Memory B cell (primary cell): Measurements from ENCODE around the gene PITX3.

Source experiments
- ATAC-seq: fragments of 150-1000 bp; cut with Tn5 transposase; 2 replicates; pipeline ENCODE4 v1.10.0; 2021; ENCODE audit warnings: low read depth, mild to moderate bottlenecking, moderate library complexity
- DNase-seq, 2 donors: peaks; one replicate each; pipeline ENCODE4 v3.0.0; 2022; ENCODE audit warnings: low spot score in 2 of 2
- H3K27ac Mint-ChIP-seq: one replicate; pipeline ENCODE4 v1.8.0; 2022; ENCODE audit warnings: mild to moderate bottlenecking, moderate library complexity, mixed read lengths
- H3K27me3 Mint-ChIP-seq: one replicate; pipeline ENCODE4 v1.8.0; 2022; ENCODE audit warnings: mixed read lengths
- H3K36me3 Mint-ChIP-seq: one replicate; pipeline ENCODE4 v1.8.0; 2022; ENCODE audit warnings: mild to moderate bottlenecking, mixed read lengths
- H3K4me1 Mint-ChIP-seq: one replicate; pipeline ENCODE4 v1.8.0; 2022; ENCODE audit warnings: mixed read lengths
- H3K4me3 Mint-ChIP-seq: one replicate; pipeline ENCODE4 v1.8.0; 2022; ENCODE audit warnings: mild to moderate bottlenecking, moderate library complexity, mixed read lengths
- H3K9me3 Mint-ChIP-seq: one replicate; pipeline ENCODE4 v1.8.0; 2022; ENCODE audit warnings: mixed read lengths

The PITX3 gene

GRCh38 chr10:102241444-102242117, at the start of gene PITX3:
Gene PITX3, minus strand, starts transcription at chr10:102241512. Its CDS starts 9,432 bp downstream, at chr10:102232080.
- Mint-ChIP-seq H3K4me3 (peak within 1 kb of the TSS; percentile 74), H3K4me1 (peaks cover 19% of the 10 kb centered on the region), H3K27me3 (peaks cover 15% of the 10 kb centered on the region)

GRCh38 chr10:102289840-102290239, 48.5 kb upstream of the PITX3 start:
- no peak overlapping the region for H3K27ac Mint-ChIP-seq

More at GRCh38 chr10:102241444-102242117, at the start of gene PITX3:
- Mint-ChIP-seq H3K36me3 (no peaks in the 10 kb centered on the region), H3K27ac (no peak within 1 kb of the TSS), H3K9me3 (no peaks in the 10 kb centered on the region)
- ATAC-seq (peak; percentile 41), DNase-seq (peak; percentile 77 to 79)

DNA sequence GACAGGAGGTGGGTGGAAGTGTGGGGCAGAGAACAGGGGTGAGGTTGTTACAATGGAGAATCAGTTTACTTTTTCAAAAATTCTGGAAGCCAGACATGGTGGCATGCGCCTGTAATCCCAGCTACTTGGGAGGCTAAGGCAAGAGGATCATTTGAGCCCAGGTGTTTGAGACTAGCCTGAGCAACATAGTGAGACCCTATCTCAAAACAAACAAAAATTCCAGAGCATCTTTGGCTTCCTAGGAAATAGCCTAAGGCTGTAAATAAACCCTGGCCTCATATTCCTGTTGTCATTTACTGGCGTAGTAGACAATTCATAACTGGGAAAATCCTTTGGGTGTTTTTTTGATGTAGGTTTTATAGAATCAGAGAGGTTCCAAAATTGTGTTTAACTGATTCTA, 48.0 kb upstream of the PITX3 start:
- DNase-seq (no peak), ATAC-seq (no peak)
- Mint-ChIP-seq H3K4me1 (peaks cover 9% of the 10 kb centered on the region), H3K27me3 (no peaks in the 10 kb centered on the region), H3K9me3 (no peaks in the 10 kb centered on the region), H3K27ac (no peak overlapping the region), H3K4me3 (no peak overlapping the region), H3K36me3 (peaks cover 11% of the 10 kb centered on the region)

More at GRCh38 chr10:102289840-102290239, 48.5 kb upstream of the PITX3 start:
- ATAC-seq (no peak), DNase-seq (no peak)
- H3K4me1 Mint-ChIP-seq: peaks cover 9% of the 10 kb centered on the region
- H3K4me3 Mint-ChIP-seq: no peak overlapping the region
- H3K36me3 Mint-ChIP-seq: peaks cover 11% of the 10 kb centered on the region
- H3K9me3 Mint-ChIP-seq: no peaks in the 10 kb centered on the region
- H3K27me3 Mint-ChIP-seq: no peaks in the 10 kb centered on the region

DNA sequence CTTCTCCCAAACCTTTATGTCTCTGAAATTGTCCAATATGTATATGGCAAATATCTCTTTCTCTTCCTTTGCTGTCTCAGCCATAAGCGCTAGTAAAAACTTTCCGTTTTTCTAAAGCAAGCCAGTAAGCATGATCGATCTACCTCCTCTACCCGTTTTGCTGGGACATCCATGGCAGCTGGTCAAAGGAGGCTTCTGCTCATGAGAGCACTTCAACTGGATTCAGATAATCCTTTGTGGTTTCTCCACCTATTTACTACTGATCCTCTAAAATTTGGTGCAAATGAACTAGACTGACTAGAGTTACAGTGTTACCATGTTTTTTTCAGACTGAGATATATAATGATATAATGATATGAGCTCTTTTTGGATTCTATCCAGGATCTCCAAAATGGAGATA, 46.7 kb upstream of the PITX3 start:
- Mint-ChIP-seq H3K4me1 (peaks cover 16% of the 10 kb centered on the region), H3K9me3 (no peaks in the 10 kb centered on the region), H3K4me3 (no peak overlapping the region), H3K27me3 (no peaks in the 10 kb centered on the region), H3K27ac (no peak overlapping the region), H3K36me3 (peaks cover 11% of the 10 kb centered on the region)
- DNase-seq (no peak), ATAC-seq (no peak)

DNA sequence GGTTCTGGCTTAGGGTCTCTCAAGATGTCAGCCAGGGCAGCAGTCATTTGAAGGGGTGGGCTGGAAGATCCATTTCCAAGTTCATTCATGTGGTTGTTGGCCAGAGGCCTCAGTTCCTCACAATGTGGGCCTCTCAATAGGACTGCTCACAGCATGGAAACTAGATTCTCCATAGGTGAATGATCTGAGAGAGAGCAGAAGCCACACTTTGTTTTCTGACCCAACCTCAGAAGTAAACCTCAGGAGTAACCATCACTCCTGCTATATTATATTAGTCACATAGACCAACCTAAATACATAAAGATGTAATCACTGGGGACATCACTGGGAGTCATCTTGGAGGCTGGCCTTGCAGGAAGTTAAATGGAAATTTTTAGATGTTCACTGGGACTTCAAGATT, 46.2 kb upstream of the PITX3 start:
- no peak overlapping the region for H3K27ac Mint-ChIP-seq
- ATAC-seq (no peak), DNase-seq (no peak)
- no peak overlapping the region for H3K4me3 Mint-ChIP-seq
- H3K9me3 Mint-ChIP-seq: no peaks in the 10 kb centered on the region
- H3K36me3 Mint-ChIP-seq: peaks cover 12% of the 10 kb centered on the region
- peaks cover 16% of the 10 kb centered on the region for H3K4me1 Mint-ChIP-seq
- H3K27me3 Mint-ChIP-seq: no peaks in the 10 kb centered on the region

DNA sequence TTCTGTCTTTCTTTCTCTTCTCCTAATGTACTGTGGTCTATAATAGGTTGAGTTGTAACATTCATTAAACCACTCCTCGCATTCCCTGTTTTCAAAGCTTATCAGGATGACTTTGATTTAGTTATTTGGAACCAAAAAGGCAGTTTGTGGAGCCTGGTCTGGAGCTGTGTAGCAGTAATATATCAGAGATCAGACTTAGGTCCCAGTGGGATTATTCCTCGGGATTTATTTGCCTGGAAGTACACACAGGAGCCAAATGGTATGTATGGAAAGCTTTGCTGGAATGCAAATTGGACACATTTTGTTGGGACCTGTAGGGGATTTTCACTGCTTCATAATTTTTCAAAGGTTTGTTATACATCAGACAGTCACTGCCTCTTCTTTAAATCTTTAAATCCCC, 44.9 kb upstream of the PITX3 start:
- peaks cover 15% of the 10 kb centered on the region for H3K4me1 Mint-ChIP-seq
- ATAC-seq (no peak), DNase-seq (no peak)
- H3K4me3 Mint-ChIP-seq: no peak overlapping the region
- H3K36me3 Mint-ChIP-seq: peaks cover 11% of the 10 kb centered on the region
- H3K9me3 Mint-ChIP-seq: no peaks in the 10 kb centered on the region
- H3K27ac Mint-ChIP-seq: no peak overlapping the region
- no peaks in the 10 kb centered on the region for H3K27me3 Mint-ChIP-seq

GRCh38 chr10:102285133-102285532, 43.8 kb upstream of the PITX3 start:
- H3K27me3 Mint-ChIP-seq: no peaks in the 10 kb centered on the region
- no peak overlapping the region for H3K27ac Mint-ChIP-seq
- H3K4me1 Mint-ChIP-seq: peaks cover 19% of the 10 kb centered on the region
- no peak for ATAC-seq
- no peak for DNase-seq
- H3K36me3 Mint-ChIP-seq: peaks cover 10% of the 10 kb centered on the region
- no peak overlapping the region for H3K4me3 Mint-ChIP-seq
- H3K9me3 Mint-ChIP-seq: no peaks in the 10 kb centered on the region

DNA sequence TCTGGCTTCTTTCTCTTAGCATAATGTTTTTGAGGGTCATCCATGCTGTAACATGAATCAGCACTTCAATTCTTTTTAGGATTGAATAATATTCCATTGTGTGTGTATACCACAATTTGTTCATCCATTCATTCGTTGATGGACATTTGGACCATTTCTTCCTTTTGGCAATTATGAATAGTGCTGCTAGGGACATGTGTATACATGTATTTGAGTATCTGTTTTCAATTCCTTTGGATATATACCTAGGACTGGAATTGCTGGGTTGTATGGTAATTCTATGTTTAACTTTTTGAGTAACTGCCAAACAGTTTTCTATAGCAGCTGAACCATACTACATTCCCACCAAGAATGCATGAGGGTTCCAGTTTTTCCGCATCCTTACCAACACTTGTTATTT, 43.2 kb upstream of the PITX3 start:
- Mint-ChIP-seq H3K27ac (no peak overlapping the region), H3K4me1 (peaks cover 22% of the 10 kb centered on the region), H3K27me3 (no peaks in the 10 kb centered on the region), H3K36me3 (peaks cover 10% of the 10 kb centered on the region), H3K9me3 (no peaks in the 10 kb centered on the region), H3K4me3 (no peak overlapping the region)
- DNase-seq (no peak), ATAC-seq (no peak)

GRCh38 chr10:102283890-102284289, 42.6 kb upstream of the PITX3 start:
- Mint-ChIP-seq H3K9me3 (no peaks in the 10 kb centered on the region), H3K36me3 (peaks cover 7% of the 10 kb centered on the region), H3K4me3 (no peak overlapping the region), H3K27ac (no peak overlapping the region), H3K4me1 (peaks cover 20% of the 10 kb centered on the region), H3K27me3 (no peaks in the 10 kb centered on the region)
- DNase-seq: no peak
- ATAC-seq: no peak

GRCh38 chr10:102283488-102283887, 42.2 kb upstream of the PITX3 start:
- DNase-seq (no peak), ATAC-seq (no peak)
- Mint-ChIP-seq H3K4me1 (peaks cover 23% of the 10 kb centered on the region), H3K27ac (no peak overlapping the region), H3K4me3 (no peak overlapping the region), H3K27me3 (no peaks in the 10 kb centered on the region), H3K9me3 (no peaks in the 10 kb centered on the region), H3K36me3 (peaks cover 7% of the 10 kb centered on the region)

- no peak overlapping the region for H3K4me3 Mint-ChIP-seq
- H3K9me3 Mint-ChIP-seq: no peaks in the 10 kb centered on the region
- H3K27me3 Mint-ChIP-seq: no peaks in the 10 kb centered on the region
- DNase-seq (no peak), ATAC-seq (no peak)
- no peak overlapping the region for H3K27ac Mint-ChIP-seq
- peaks cover 22% of the 10 kb centered on the region for H3K4me1 Mint-ChIP-seq
- H3K36me3 Mint-ChIP-seq: peaks cover 6% of the 10 kb centered on the region
These were observed 39.8 kb upstream of the PITX3 start for GRCh38 chr10:102281102-102281487.

- Mint-ChIP-seq H3K4me1 (peaks cover 21% of the 10 kb centered on the region), H3K9me3 (no peaks in the 10 kb centered on the region), H3K27ac (peak overlapping the region; percentile 21), H3K27me3 (no peaks in the 10 kb centered on the region), H3K4me3 (no peak overlapping the region), H3K36me3 (peaks cover 4% of the 10 kb centered on the region)
- ATAC-seq: no peak
- no peak for DNase-seq
These were observed 39.2 kb upstream of the PITX3 start for GRCh38 chr10:102280397-102281101.

GRCh38 chr10:102279104-102279503, 37.8 kb upstream of the PITX3 start:
- no peak for ATAC-seq
- H3K9me3 Mint-ChIP-seq: no peaks in the 10 kb centered on the region
- peaks cover 4% of the 10 kb centered on the region for H3K36me3 Mint-ChIP-seq
- no peak overlapping the region for H3K4me3 Mint-ChIP-seq
- no peak overlapping the region for H3K27ac Mint-ChIP-seq
- no peak for DNase-seq
- H3K27me3 Mint-ChIP-seq: no peaks in the 10 kb centered on the region
- peaks cover 18% of the 10 kb centered on the region for H3K4me1 Mint-ChIP-seq

DNA sequence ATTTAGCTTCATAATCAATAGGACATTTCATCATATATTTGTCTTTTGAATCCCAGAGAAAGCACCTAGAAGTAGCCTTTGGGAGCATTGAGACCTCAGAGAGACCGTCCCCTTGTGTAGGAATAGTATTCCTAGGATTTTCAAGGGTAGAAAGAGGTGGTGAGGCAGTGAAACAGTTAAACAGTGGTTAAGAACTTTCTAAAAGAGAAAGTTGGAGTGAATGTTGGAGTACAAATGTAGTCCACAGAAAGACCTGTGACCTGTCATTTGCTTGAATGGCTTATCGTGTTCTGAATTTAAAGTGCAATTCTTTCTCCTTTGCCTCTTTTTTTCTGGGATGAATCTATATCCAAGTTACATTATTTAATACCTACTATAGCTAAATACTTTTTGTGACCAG, 34.0 kb upstream of the PITX3 start:
- H3K27ac Mint-ChIP-seq: no peak overlapping the region
- no peak for ATAC-seq
- peaks cover 6% of the 10 kb centered on the region for H3K4me1 Mint-ChIP-seq
- H3K27me3 Mint-ChIP-seq: no peaks in the 10 kb centered on the region
- H3K9me3 Mint-ChIP-seq: no peaks in the 10 kb centered on the region
- peaks cover 1% of the 10 kb centered on the region for H3K36me3 Mint-ChIP-seq
- no peak for DNase-seq
- H3K4me3 Mint-ChIP-seq: no peak overlapping the region

GRCh38 chr10:102274062-102274461, 32.8 kb upstream of the PITX3 start:
- peaks cover 5% of the 10 kb centered on the region for H3K36me3 Mint-ChIP-seq
- H3K27me3 Mint-ChIP-seq: no peaks in the 10 kb centered on the region
- no peaks in the 10 kb centered on the region for H3K9me3 Mint-ChIP-seq
- H3K4me3 Mint-ChIP-seq: no peak overlapping the region
- no peak for DNase-seq
- H3K27ac Mint-ChIP-seq: no peak overlapping the region
- ATAC-seq: no peak
- H3K4me1 Mint-ChIP-seq: peaks cover 5% of the 10 kb centered on the region
